Panc1 (cell line): ENCODE results near the gene LDHD. TPM values are rescaled to one million over a fixed set of nuclear protein-coding genes. Genes with fewer than 3 reads are reported as not detected.

Source experiments
- ATAC-seq: fragments of 200-7000 bp; cut with Tn5 transposase; 2 replicates; pipeline ENCODE4 v1.9.1; 2020; ENCODE audit warnings: mild to moderate bottlenecking, moderate library complexity
- BruUV-seq: library from RNA; stranded (reverse); fragments of 400-500 nt; replicated peaks from 2 replicates; lab custom pipeline; 2021; lab: Mats Ljungman, UMichigan
- CTCF ChIA-PET: fragments of 300-600 bp; sonication (Branson Sonifier 250); formaldehyde crosslinking; loops from one replicate; lab custom pipeline; 2022; ENCODE audit warnings: antibody characterized with exemption; lab: Charles Lee
- POLR2A ChIA-PET: fragments of 300-600 bp; sonication (Branson Sonifier 250); formaldehyde crosslinking; loops from one replicate; lab custom pipeline; 2022; ENCODE audit warnings: antibody characterized with exemption; lab: Charles Lee
- DNase-seq: peaks from one replicate; pipeline ENCODE4 v3.0.0-alpha.2; 2010; ENCODE audit warnings: low read depth, low spot score
- H3K27ac ChIP-seq: 2 replicates; pipeline ENCODE4 v1.5.1; 2011; ENCODE audit warnings: mild to moderate bottlenecking, low read length, inconsistent platforms
- H3K27me3 ChIP-seq: fragments of 200-500 bp; sonication (Bioruptor generic); 2 replicates; pipeline ENCODE4 v1.6.0; 2014; ENCODE audit warnings: low read length, inconsistent platforms; ENCODE audit not compliant: control insufficient read depth, insufficient read depth
- H3K36me3 ChIP-seq: fragments of 200-500 bp; sonication (Bioruptor generic); 2 replicates; pipeline ENCODE4 v1.5.1; 2014; ENCODE audit warnings: inconsistent platforms, mild to moderate bottlenecking, low read length, moderate library complexity; ENCODE audit not compliant: control insufficient read depth, insufficient read depth
- H3K4me1 ChIP-seq: 2 replicates; pipeline ENCODE4 v1.5.1; 2011; ENCODE audit warnings: inconsistent platforms, mild to moderate bottlenecking, low read length, moderate library complexity; ENCODE audit not compliant: control insufficient read depth, insufficient read depth
- H3K4me3 ChIP-seq, 2 experiments: 2 replicates each; pipeline ENCODE4 v1.5.1; 2011 to 2012; ENCODE audit warnings: low read depth in 2 of 2, low read length in 2 of 2, mild to moderate bottlenecking in 2 of 2, inconsistent platforms in 1 of 2, moderate library complexity in 1 of 2
- H3K9me3 ChIP-seq: fragments of 200-500 bp; sonication (Bioruptor generic); 2 replicates; pipeline ENCODE4 v1.5.1; 2014; ENCODE audit warnings: low read depth, mild to moderate bottlenecking, inconsistent platforms, low read length, moderate library complexity; ENCODE audit not compliant: control insufficient read depth, insufficient read depth
- POLR2AphosphoS5 ChIP-seq: IDR thresholded peaks from 2 replicates; pipeline ENCODE4 v1.6.1; 2012; ENCODE audit warnings: mild to moderate bottlenecking, low read depth, low read length, moderate library complexity
- SIN3A ChIP-seq: IDR thresholded peaks from 2 replicates; pipeline ENCODE4 v1.6.1; 2012; ENCODE audit warnings: low read depth, mild to moderate bottlenecking, low read length, moderate library complexity, borderline replicate concordance; ENCODE audit not compliant: insufficient read depth
- TCF7L2 ChIP-seq: IDR thresholded peaks from 2 replicates; pipeline ENCODE4 v1.6.1; 2011; ENCODE audit warnings: mild to moderate bottlenecking, low read depth, low read length, inconsistent platforms
- in situ Hi-C: cut with HindIII; loops from 2 replicates; pipeline ENCODE4 v1.10.0; 2016; ENCODE audit warnings: low sequenced_read_pairs, low pct_unique_long_range_greater_than_20kb
- intact Hi-C: fragments of 100-400 bp; cut with micrococcal nuclease; formaldehyde crosslinking; loops from one replicate; pipeline ENCODE4 v1.10.0; 2022; ENCODE audit not compliant: unreplicated experiment
- total RNA-seq: library from RNA; stranded (reverse); gene quantifications from one replicate; pipeline ENCODE4 v1.2.1, GENCODE V29; 2021; ENCODE audit not compliant: unreplicated experiment
- TF ChIP-seq, protein P1 (sequence below), 2 experiments: IDR thresholded peaks; 2 replicates each; pipeline ENCODE4 v1.6.1; 2011 to 2012; ENCODE audit warnings: low read depth in 2 of 2, control low read depth in 1 of 2, low read length in 1 of 2, mild to moderate bottlenecking in 1 of 2, moderate library complexity in 1 of 2; ENCODE audit not compliant: insufficient read depth in 1 of 2
- TF ChIP-seq, protein P2 (sequence below): fragments of 450-650 bp; IDR thresholded peaks from 2 replicates; pipeline ENCODE4 v1.5.1; 2017; ENCODE audit warnings: mild to moderate bottlenecking

The LDHD gene
- total RNA-seq, 1 experiment from 2014 or later = 3.1 TPM

DNA sequence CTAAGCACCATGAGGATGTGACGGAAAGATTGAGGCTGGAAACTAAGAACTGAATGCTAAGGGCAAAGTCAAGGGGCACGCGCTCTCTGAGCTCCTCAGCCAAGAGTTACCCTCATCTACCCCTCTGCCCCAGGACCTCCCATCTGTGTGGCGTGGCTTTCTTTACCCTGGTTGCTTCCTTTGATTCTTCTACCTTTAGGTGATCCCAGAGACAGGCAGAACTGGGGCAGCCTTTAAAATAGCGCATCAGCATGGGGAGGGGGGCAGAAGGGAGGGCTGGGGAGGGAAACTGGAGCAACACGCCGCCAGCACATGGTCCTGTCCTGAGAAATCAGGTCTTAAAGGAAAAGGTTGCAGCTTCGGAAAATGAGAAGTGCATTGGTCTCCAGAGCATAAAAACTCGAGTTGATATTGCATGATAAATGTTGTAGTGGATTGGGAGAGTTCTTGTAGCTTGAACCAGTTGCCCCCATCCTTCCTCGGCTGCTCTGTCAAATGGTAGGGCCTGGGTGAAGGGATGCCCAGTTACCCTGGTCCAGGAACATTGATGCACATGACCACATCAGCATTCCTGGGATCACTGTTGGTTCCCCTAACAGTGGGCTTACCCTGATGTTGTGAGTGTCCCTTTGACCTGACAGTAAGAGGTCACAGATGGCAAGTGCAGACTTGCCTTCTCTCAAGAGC lies 29.7 kb downstream of the LDHD start:
- H3K27me3 ChIP-seq = no peaks in the 10 kb centered on the region
- ChIA-PET POLR2A (no interaction called here), CTCF (no interaction called here)
- peaks cover 28% of the 10 kb centered on the region for H3K4me1 ChIP-seq
- H3K27ac ChIP-seq = no peak overlapping the region
- H3K9me3 ChIP-seq = no peaks in the 10 kb centered on the region
- H3K4me3 ChIP-seq = no peak overlapping the region
- ATAC-seq (no peak), DNase-seq (no peak)
- in situ Hi-C loops (no loop called here), intact Hi-C loops (no loop called here)
- TF ChIP-seq, protein P1, sequence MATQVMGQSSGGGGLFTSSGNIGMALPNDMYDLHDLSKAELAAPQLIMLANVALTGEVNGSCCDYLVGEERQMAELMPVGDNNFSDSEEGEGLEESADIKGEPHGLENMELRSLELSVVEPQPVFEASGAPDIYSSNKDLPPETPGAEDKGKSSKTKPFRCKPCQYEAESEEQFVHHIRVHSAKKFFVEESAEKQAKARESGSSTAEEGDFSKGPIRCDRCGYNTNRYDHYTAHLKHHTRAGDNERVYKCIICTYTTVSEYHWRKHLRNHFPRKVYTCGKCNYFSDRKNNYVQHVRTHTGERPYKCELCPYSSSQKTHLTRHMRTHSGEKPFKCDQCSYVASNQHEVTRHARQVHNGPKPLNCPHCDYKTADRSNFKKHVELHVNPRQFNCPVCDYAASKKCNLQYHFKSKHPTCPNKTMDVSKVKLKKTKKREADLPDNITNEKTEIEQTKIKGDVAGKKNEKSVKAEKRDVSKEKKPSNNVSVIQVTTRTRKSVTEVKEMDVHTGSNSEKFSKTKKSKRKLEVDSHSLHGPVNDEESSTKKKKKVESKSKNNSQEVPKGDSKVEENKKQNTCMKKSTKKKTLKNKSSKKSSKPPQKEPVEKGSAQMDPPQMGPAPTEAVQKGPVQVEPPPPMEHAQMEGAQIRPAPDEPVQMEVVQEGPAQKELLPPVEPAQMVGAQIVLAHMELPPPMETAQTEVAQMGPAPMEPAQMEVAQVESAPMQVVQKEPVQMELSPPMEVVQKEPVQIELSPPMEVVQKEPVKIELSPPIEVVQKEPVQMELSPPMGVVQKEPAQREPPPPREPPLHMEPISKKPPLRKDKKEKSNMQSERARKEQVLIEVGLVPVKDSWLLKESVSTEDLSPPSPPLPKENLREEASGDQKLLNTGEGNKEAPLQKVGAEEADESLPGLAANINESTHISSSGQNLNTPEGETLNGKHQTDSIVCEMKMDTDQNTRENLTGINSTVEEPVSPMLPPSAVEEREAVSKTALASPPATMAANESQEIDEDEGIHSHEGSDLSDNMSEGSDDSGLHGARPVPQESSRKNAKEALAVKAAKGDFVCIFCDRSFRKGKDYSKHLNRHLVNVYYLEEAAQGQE (IDR thresholded peaks at IDR 0.05; ENCODE audit: insufficient read depth in 1 of 2, low read depth in 2 of 2, low read length in 1 of 2) = no peak
- TF ChIP-seq TCF7L2 (no peak), POLR2AphosphoS5 (no peak), SIN3A (no peak)
- TF ChIP-seq, protein P2, sequence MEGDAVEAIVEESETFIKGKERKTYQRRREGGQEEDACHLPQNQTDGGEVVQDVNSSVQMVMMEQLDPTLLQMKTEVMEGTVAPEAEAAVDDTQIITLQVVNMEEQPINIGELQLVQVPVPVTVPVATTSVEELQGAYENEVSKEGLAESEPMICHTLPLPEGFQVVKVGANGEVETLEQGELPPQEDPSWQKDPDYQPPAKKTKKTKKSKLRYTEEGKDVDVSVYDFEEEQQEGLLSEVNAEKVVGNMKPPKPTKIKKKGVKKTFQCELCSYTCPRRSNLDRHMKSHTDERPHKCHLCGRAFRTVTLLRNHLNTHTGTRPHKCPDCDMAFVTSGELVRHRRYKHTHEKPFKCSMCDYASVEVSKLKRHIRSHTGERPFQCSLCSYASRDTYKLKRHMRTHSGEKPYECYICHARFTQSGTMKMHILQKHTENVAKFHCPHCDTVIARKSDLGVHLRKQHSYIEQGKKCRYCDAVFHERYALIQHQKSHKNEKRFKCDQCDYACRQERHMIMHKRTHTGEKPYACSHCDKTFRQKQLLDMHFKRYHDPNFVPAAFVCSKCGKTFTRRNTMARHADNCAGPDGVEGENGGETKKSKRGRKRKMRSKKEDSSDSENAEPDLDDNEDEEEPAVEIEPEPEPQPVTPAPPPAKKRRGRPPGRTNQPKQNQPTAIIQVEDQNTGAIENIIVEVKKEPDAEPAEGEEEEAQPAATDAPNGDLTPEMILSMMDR = no peak
- no TSS peak for BruUV-seq
- no peaks in the 10 kb centered on the region for H3K36me3 ChIP-seq

DNA sequence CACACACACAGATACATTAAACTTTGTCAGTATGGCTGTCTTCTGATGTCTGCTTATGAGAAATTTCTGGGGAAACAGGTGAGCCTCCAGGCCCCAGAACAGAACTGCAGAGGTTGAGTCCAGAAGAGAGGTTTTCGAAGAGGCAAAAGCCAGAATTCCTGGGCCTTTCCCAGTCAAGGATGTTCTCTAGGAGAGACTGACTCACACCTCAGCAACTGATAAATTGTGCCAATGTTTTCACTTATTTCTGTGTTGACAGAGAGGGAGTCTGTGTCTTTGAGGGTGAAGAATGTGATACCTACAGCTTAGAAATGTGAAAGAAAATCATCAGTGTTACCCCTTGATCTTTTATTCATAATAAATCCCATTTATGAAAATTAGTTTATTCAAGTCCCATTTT lies 30.3 kb downstream of the LDHD start:
- H3K36me3 ChIP-seq = no peaks in the 10 kb centered on the region
- H3K27ac ChIP-seq = no peak overlapping the region
- in situ Hi-C loops = no loop called here
- intact Hi-C loops = no loop called here
- ChIA-PET POLR2A (no interaction called here), CTCF (interaction anchor here (0.6 kb wide), 1 partner anchor 88 kb away, joined by 6 read pairs; no protein-coding TSS in a partner anchor)
- peaks cover 28% of the 10 kb centered on the region for H3K4me1 ChIP-seq
- TF ChIP-seq, protein P2 = no peak
- TF ChIP-seq TCF7L2 (no peak), SIN3A (no peak), POLR2AphosphoS5 (no peak)
- TF ChIP-seq, protein P1 (IDR thresholded peaks at IDR 0.05; ENCODE audit: insufficient read depth in 1 of 2, low read depth in 2 of 2, low read length in 1 of 2) = no peak
- H3K4me3 ChIP-seq = no peak overlapping the region
- ATAC-seq = no peak
- DNase-seq = no peak
- BruUV-seq = no TSS peak
- H3K9me3 ChIP-seq = no peaks in the 10 kb centered on the region
- no peaks in the 10 kb centered on the region for H3K27me3 ChIP-seq
